Measurements from ENCODE around the gene STIP1.

DNA sequence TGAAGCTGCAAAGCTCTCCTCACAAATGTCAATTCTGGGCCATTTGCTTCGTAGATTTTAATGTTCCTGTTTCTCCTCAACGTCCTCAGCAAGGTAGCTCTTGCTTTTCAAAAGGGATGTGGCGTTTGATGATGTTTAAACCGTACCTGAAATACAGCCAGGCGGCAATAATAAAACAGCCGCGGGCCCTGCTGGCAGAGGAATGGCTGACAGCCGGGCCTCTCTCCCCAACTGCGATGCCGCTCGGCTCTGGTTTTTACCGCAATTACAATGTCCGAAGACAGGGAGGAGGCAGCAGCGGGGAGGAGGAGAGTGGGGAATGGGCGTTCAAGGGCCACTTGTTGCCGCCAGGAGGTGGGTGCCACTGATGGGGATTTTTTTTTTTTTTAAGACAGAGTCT lies 47.6 kb upstream of the STIP1 start:
- TF ChIP-seq, protein P1, sequence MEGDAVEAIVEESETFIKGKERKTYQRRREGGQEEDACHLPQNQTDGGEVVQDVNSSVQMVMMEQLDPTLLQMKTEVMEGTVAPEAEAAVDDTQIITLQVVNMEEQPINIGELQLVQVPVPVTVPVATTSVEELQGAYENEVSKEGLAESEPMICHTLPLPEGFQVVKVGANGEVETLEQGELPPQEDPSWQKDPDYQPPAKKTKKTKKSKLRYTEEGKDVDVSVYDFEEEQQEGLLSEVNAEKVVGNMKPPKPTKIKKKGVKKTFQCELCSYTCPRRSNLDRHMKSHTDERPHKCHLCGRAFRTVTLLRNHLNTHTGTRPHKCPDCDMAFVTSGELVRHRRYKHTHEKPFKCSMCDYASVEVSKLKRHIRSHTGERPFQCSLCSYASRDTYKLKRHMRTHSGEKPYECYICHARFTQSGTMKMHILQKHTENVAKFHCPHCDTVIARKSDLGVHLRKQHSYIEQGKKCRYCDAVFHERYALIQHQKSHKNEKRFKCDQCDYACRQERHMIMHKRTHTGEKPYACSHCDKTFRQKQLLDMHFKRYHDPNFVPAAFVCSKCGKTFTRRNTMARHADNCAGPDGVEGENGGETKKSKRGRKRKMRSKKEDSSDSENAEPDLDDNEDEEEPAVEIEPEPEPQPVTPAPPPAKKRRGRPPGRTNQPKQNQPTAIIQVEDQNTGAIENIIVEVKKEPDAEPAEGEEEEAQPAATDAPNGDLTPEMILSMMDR (IDR thresholded peaks at IDR 0.05; ENCODE audit: borderline replicate concordance, extremely low read depth, low read length, poor library complexity, severe bottlenecking) = no peak
- no peak for TF ChIP-seq EZH2 (IDR thresholded peaks at IDR 0.05; ENCODE audit: borderline replicate concordance, low read depth, low read length, severe bottlenecking)

All from DND-41 (cell line).